CD4-positive, alpha-beta T cell treated with Interleukin-12 subunit alpha and Interleukin-12 subunit beta, for 1 hour (primary cell): ENCODE measurements around the gene DNER.
"Not testable (repeated sequence)": the region's sequence is repeated elsewhere in the genome, so short reads cannot be mapped to it uniquely, and the experiment has no call there.

Source experiments
- DNase-seq: peaks from one replicate; pipeline ENCODE4 v3.0.0-alpha.2; 2020

Gene DNER

GRCh38 chr2:229559986-229560385 lies 154.4 kb downstream of the DNER start:
- DNase-seq = no peak

- no peak for DNase-seq
Measured at GRCh38 chr2:229553091-229553490, 161.3 kb downstream of the DNER start.

- DNase-seq = no peak
Measured at GRCh38 chr2:229543176-229543873, 171.0 kb downstream of the DNER start.

- DNase-seq = no peak
Measured at GRCh38 chr2:229539628-229540027, 174.7 kb downstream of the DNER start.

- DNase-seq = no peak
Measured at GRCh38 chr2:229531594-229531993, 182.8 kb downstream of the DNER start.

GRCh38 chr2:229530434-229530833 lies 183.9 kb downstream of the DNER start:
- DNase-seq = no peak

- no peak for DNase-seq
Measured at GRCh38 chr2:229528846-229529245, 185.5 kb downstream of the DNER start.

- DNase-seq = no peak
Measured at GRCh38 chr2:229526951-229527350, 187.4 kb downstream of the DNER start.

- DNase-seq = no peak
Measured at GRCh38 chr2:229524799-229525198, 189.6 kb downstream of the DNER start.

GRCh38 chr2:229523663-229524062 lies 190.7 kb downstream of the DNER start:
- DNase-seq = no peak

- DNase-seq = no peak
Measured at GRCh38 chr2:229521576-229521975, 192.8 kb downstream of the DNER start.

GRCh38 chr2:229520691-229521096 lies 193.7 kb downstream of the DNER start:
- DNase-seq = no peak

GRCh38 chr2:229519655-229520430 lies 194.5 kb downstream of the DNER start:
- no peak for DNase-seq

- DNase-seq = no peak
Measured at GRCh38 chr2:229514273-229514895, 200.0 kb downstream of the DNER start.

- no peak for DNase-seq
Measured at GRCh38 chr2:229511524-229511923, 202.8 kb downstream of the DNER start.

GRCh38 chr2:229506699-229507098 lies 207.7 kb downstream of the DNER start:
- DNase-seq = not testable (repeated sequence)

GRCh38 chr2:229501051-229501794 lies 213.1 kb downstream of the DNER start:
- no peak for DNase-seq

GRCh38 chr2:229492034-229492433 lies 222.3 kb downstream of the DNER start:
- DNase-seq = no peak

GRCh38 chr2:229490167-229490566 lies 224.2 kb downstream of the DNER start:
- no peak for DNase-seq

- DNase-seq = no peak
Measured at GRCh38 chr2:229489016-229489415, 225.3 kb downstream of the DNER start.

GRCh38 chr2:229488232-229488631 lies 226.1 kb downstream of the DNER start:
- no peak for DNase-seq

- no peak for DNase-seq
Measured at GRCh38 chr2:229486673-229487072, 227.7 kb downstream of the DNER start.

GRCh38 chr2:229485857-229486256 lies 228.5 kb downstream of the DNER start:
- no peak for DNase-seq
